Left colon (tissue), 2 donors: ENCODE results near the gene TAF11L11. TPM values are rescaled to one million over a fixed set of nuclear protein-coding genes. Genes with fewer than 3 reads are reported as not detected.

Experiments
- total RNA-seq, 2 donors: library from RNA; stranded (reverse); fragmentation: NEBNext Ultra II Directional; extraction: Animal tissue kit (Norgen Biotek cat#: 25700); gene quantifications; one replicate each; pipeline ENCODE4 v1.2.1, GENCODE V29; 2021
- donor health status: DM: no; HTN: no; CAD: no.
- donor health status: DM: yes; HTN: yes; CAD: no.

TAF11L11 gene
- total RNA-seq, 2 donors from 2014 or later, result not detected

Other genes with a start within 250 kb of the TAF11L11 start
- not detected for gene TAF11L2, start 106.0 kb upstream of the TAF11L11 start, total RNA-seq
- not detected for gene TAF11L3, start 85.8 kb upstream of the TAF11L11 start, total RNA-seq
- not detected for gene TAF11L4, start 82.4 kb upstream of the TAF11L11 start, total RNA-seq
- not detected for gene TAF11L5, start 78.9 kb upstream of the TAF11L11 start, total RNA-seq
- gene TAF11L6, start 75.5 kb upstream of the TAF11L11 start, total RNA-seq, result not detected
- gene TAF11L7, start 18.4 kb upstream of the TAF11L11 start, total RNA-seq, result not detected
- not detected for gene TAF11L8, start 13.2 kb upstream of the TAF11L11 start, total RNA-seq
- not detected for gene TAF11L9, start 9.8 kb upstream of the TAF11L11 start, total RNA-seq
- gene TAF11L10, start 6.4 kb upstream of the TAF11L11 start, total RNA-seq, result not detected
- gene TAF11L12, start 6.2 kb downstream of the TAF11L11 start, total RNA-seq, result not detected
- not detected for gene TAF11L13, start 27.9 kb downstream of the TAF11L11 start, total RNA-seq
- not detected for gene TAF11L14, start 30.3 kb downstream of the TAF11L11 start, total RNA-seq